ENCODE results near the gene N4BP2L2. TPM values are rescaled to one million over a fixed set of nuclear protein-coding genes. Genes with fewer than 3 reads are reported as not detected.

N4BP2L2 gene
- total RNA-seq, 1 experiment from 2014 or later = 61.4 TPM

DNA sequence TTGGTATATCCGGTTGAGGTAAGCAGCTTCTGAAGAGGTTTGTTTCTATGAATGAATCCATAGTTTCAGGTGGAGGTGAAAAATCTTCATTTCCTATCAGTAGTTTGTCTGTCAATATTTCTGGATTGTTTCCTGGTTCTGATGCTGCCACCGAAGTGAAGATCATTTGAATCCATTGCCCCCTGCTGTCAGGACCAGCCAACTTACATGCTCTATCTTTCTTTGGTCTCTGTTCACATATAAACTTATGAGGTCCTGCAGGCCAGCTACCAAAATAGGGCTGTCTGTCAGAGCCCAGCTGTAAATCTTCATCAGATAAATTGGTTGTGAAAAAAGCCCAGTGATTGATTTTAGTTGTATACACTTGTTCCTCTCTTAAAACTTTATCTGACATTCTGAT is 95.5 kb downstream of the N4BP2L2 start:
- H4K5ac ChIP-seq (ENCODE audit: insufficient read length, low read depth, low read length) = no peak overlapping the region
- H2BK5ac ChIP-seq (ENCODE audit: insufficient read length, low read length) = no peak overlapping the region
- no peak overlapping the region for H3K4ac ChIP-seq (ENCODE audit: low read depth, low read length)
- H3K27ac ChIP-seq (ENCODE audit: insufficient read length, low read depth, low read length) = no peak overlapping the region
- no peaks in the 10 kb centered on the region for H3K4me1 ChIP-seq (ENCODE audit: insufficient read depth, low read length)
- no peak overlapping the region for H3K4me3 Mint-ChIP-seq
- TF ChIP-seq, protein P1, sequence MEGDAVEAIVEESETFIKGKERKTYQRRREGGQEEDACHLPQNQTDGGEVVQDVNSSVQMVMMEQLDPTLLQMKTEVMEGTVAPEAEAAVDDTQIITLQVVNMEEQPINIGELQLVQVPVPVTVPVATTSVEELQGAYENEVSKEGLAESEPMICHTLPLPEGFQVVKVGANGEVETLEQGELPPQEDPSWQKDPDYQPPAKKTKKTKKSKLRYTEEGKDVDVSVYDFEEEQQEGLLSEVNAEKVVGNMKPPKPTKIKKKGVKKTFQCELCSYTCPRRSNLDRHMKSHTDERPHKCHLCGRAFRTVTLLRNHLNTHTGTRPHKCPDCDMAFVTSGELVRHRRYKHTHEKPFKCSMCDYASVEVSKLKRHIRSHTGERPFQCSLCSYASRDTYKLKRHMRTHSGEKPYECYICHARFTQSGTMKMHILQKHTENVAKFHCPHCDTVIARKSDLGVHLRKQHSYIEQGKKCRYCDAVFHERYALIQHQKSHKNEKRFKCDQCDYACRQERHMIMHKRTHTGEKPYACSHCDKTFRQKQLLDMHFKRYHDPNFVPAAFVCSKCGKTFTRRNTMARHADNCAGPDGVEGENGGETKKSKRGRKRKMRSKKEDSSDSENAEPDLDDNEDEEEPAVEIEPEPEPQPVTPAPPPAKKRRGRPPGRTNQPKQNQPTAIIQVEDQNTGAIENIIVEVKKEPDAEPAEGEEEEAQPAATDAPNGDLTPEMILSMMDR (conservative IDR thresholded peaks at IDR 0.05) = no peak
- no peak overlapping the region for H3K9ac ChIP-seq (ENCODE audit: extremely low read depth, insufficient read length, low read length)
- H3K18ac ChIP-seq (ENCODE audit: insufficient read length, low read depth, low read length) = no peak overlapping the region
- H3K79me1 ChIP-seq (ENCODE audit: insufficient read depth, low read depth, low read length, poor library complexity, severe bottlenecking) = no peaks in the 10 kb centered on the region
- no peak overlapping the region for H3K23ac ChIP-seq (ENCODE audit: insufficient read length, low read depth, low read length)
- WGBS (ENCODE audit: extremely low coverage, insufficient read length, low lambda C conversion rate) = no CpG with 5 or more reads among the region's 2 CpGs
- DNase-seq = no peak
- H3K9me3 Mint-ChIP-seq = no peaks in the 10 kb centered on the region
- no peak overlapping the region for H2BK20ac ChIP-seq (ENCODE audit: low read depth, low read length, poor library complexity, severe bottlenecking)
- H3K27me3 ChIP-seq (ENCODE audit: insufficient read depth, low read length) = no peaks in the 10 kb centered on the region
- no peak overlapping the region for H3K14ac ChIP-seq (ENCODE audit: insufficient read depth, low read length)
- no peaks in the 10 kb centered on the region for H4K20me1 ChIP-seq (ENCODE audit: control insufficient read depth, insufficient read depth, insufficient read length)
- no peaks in the 10 kb centered on the region for H3K23me2 ChIP-seq (ENCODE audit: insufficient read length, low read depth, low read length, poor library complexity, severe bottlenecking)
- no peaks in the 10 kb centered on the region for H3K9me3 ChIP-seq (ENCODE audit: control insufficient read depth, low read depth, low read length)
- H2BK12ac ChIP-seq (ENCODE audit: insufficient read length, low read depth, low read length) = no peak overlapping the region
- H2BK15ac ChIP-seq (ENCODE audit: low read depth, low read length) = no peak overlapping the region
- no peaks in the 10 kb centered on the region for H3K36me3 Mint-ChIP-seq (ENCODE audit: insufficient read depth in 1 of 3, low read depth in 3 of 3)
- no peak overlapping the region for H2AFZ ChIP-seq (ENCODE audit: low read length)
- no peak overlapping the region for H3T11ph ChIP-seq (ENCODE audit: low read length)
- H3K27ac Mint-ChIP-seq = no peak overlapping the region
- H4K8ac ChIP-seq (replicated peaks; ENCODE audit: insufficient read length, low read depth, low read length) = no peak overlapping the region
- no peaks in the 10 kb centered on the region for H3K4me1 Mint-ChIP-seq
- H3K27me3 Mint-ChIP-seq (ENCODE audit: low read depth) = no peaks in the 10 kb centered on the region
- no peaks in the 10 kb centered on the region for H3K79me2 ChIP-seq (ENCODE audit: insufficient read depth, low read length)
- H2BK120ac ChIP-seq (ENCODE audit: low read depth, low read length, poor library complexity, severe bottlenecking) = no peak overlapping the region
- no peak overlapping the region for H3K4me2 ChIP-seq (ENCODE audit: insufficient read depth, insufficient read length, low read length)
- H4K91ac ChIP-seq (ENCODE audit: insufficient read length, low read depth, low read length) = no peak overlapping the region
- H2AK5ac ChIP-seq (ENCODE audit: insufficient read length, low read length) = no peak overlapping the region
- H3K56ac ChIP-seq (ENCODE audit: insufficient read length, low read depth, low read length) = no peak overlapping the region
